ENCODE results near the gene CCL16.

CCL16 gene

GRCh38 chr17:35973333-35974260 is 7.7 kb downstream of the CCL16 start:
- TF ChIP-seq, protein P1, sequence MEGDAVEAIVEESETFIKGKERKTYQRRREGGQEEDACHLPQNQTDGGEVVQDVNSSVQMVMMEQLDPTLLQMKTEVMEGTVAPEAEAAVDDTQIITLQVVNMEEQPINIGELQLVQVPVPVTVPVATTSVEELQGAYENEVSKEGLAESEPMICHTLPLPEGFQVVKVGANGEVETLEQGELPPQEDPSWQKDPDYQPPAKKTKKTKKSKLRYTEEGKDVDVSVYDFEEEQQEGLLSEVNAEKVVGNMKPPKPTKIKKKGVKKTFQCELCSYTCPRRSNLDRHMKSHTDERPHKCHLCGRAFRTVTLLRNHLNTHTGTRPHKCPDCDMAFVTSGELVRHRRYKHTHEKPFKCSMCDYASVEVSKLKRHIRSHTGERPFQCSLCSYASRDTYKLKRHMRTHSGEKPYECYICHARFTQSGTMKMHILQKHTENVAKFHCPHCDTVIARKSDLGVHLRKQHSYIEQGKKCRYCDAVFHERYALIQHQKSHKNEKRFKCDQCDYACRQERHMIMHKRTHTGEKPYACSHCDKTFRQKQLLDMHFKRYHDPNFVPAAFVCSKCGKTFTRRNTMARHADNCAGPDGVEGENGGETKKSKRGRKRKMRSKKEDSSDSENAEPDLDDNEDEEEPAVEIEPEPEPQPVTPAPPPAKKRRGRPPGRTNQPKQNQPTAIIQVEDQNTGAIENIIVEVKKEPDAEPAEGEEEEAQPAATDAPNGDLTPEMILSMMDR (IDR thresholded peaks at IDR 0.05; ENCODE audit: insufficient read depth, low read depth, low read length, missing control alignments): no peak
- no peak overlapping the region for H3K4me3 ChIP-seq (ENCODE audit: low read length)
- DNase-seq (ENCODE audit: low read depth): peak; percentile 92

DNA sequence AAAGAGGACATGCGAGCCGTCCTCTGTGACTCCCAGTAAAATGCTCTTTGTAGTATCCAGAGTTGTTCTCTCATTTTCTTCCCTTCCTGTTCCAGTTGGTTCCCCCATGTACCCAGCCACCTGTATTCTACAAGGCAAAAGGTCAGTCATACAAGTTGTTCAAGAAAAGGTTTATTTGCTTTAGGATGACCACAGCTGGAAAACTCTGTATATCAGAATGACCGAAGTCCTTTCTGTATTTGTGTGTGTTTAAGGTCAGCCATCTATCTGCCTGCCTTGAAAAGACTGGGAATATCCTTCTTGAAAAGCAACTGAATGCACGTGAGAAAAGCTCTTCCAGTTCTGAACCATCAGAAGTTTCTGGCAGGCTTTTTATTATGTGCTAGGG is 8.4 kb downstream of the CCL16 start:
- TF ChIP-seq, protein P1 (IDR thresholded peaks at IDR 0.05; ENCODE audit: insufficient read depth, low read depth, low read length, missing control alignments): no peak
- no peak for DNase-seq (ENCODE audit: low read depth)
- H3K4me3 ChIP-seq (ENCODE audit: low read length): no peak overlapping the region

GRCh38 chr17:35972535-35972934 is 8.8 kb downstream of the CCL16 start:
- no peak overlapping the region for H3K4me3 ChIP-seq (ENCODE audit: low read length)
- DNase-seq (ENCODE audit: low read depth): peak; percentile 7
- TF ChIP-seq, protein P1 (IDR thresholded peaks at IDR 0.05; ENCODE audit: insufficient read depth, low read depth, low read length, missing control alignments): no peak

- no peak for DNase-seq (ENCODE audit: low read depth)
- no peak overlapping the region for H3K4me3 ChIP-seq (ENCODE audit: low read length)
- TF ChIP-seq, protein P1 (IDR thresholded peaks at IDR 0.05; ENCODE audit: insufficient read depth, low read depth, low read length, missing control alignments): no peak
Observed at GRCh38 chr17:35972066-35972465, 9.2 kb downstream of the CCL16 start.

- peak; percentile 82 for DNase-seq (ENCODE audit: low read depth)
- H3K4me3 ChIP-seq (ENCODE audit: low read length): no peak overlapping the region
- TF ChIP-seq, protein P1 (IDR thresholded peaks at IDR 0.05; ENCODE audit: insufficient read depth, low read depth, low read length, missing control alignments): peak; percentile 78
Observed at GRCh38 chr17:35969558-35970380, 11.5 kb downstream of the CCL16 start.

DNA sequence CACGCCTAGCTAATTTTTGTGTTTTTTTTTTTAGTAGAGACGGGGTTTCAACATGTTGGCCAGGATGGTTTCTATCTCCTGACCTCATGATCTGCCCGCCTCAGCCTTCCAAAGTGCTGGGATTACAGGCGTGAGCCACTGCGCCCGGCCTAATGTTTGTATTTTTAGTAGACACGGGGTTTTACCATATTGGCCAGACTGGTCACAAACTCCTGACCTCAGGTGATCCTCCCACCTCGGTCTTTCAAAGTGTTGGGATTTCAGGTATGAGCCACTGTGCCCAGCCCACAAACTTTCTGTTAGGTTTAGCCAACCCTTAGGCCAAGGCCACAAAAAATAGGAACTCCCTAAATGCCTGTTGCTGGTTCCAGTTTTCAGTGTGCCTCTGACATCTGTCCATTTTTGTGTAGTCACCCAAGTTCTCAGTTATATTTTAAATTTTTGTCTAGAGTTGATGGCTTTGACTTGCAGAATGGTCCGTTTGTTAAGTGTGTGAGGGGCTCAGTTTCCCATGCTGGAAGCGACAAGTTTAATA is 12.7 kb downstream of the CCL16 start:
- DNase-seq (ENCODE audit: low read depth): no peak

More for the DNA sequence above, 12.7 kb downstream of the CCL16 start:
- no peak overlapping the region for H3K4me3 ChIP-seq (ENCODE audit: low read length)
- TF ChIP-seq, protein P1 (IDR thresholded peaks at IDR 0.05; ENCODE audit: insufficient read depth, low read depth, low read length, missing control alignments): no peak

Measured in epithelial cell of esophagus (primary cell).